ENCODE data around the gene NCOA3. TPM values are rescaled to one million over a fixed set of nuclear protein-coding genes. Genes with fewer than 3 reads are reported as not detected.
A peak's percentile ranks its signal among the peaks of the same experiment; 100 is the strongest.

NCOA3 gene
- total and polyA plus RNA-seq, 10 of the 15 experiments (the other 5 are each of a cell fraction or from before 2014, with no cell fraction given) = 16.9 to 96.2 (median 73.6) TPM

- Histone ChIP-seq H4K20me1 (ENCODE audit: control insufficient read depth, insufficient read depth) (no peaks in the 10 kb centered on the region), H2AFZ (ENCODE audit: control insufficient read depth, low read depth, low read length) (no peak overlapping the region), H3K4me2 (ENCODE audit: control insufficient read depth, insufficient read depth) (no peak overlapping the region), H3K4me3 (no peak overlapping the region), H3K9me3 (replicated peaks; ENCODE audit: control insufficient read depth, insufficient read depth, low read length) (no peaks in the 10 kb centered on the region), H3K27ac (ENCODE audit: control insufficient read depth, insufficient read depth) (no peak overlapping the region), H3K9ac (ENCODE audit: control insufficient read depth, insufficient read depth, low read length) (no peak overlapping the region), H3K36me3 (ENCODE audit: control insufficient read depth in 2 of 2, insufficient read depth in 2 of 2, low read length in 1 of 2) (peaks cover 11 to 34% of the 10 kb centered on the region in 2 experiments), H3K27me3 (replicated peaks in 1 of 2; ENCODE audit: control insufficient read depth in 2 of 2, insufficient read depth in 2 of 2, low read length in 1 of 2) (no peaks in the 10 kb centered on the region), H3K4me1 (ENCODE audit: control insufficient read depth, insufficient read depth, low read length) (no peaks in the 10 kb centered on the region), H3K79me2 (ENCODE audit: control insufficient read depth, insufficient read depth, low read length) (no peaks in the 10 kb centered on the region)
- in situ Hi-C loops (cut with MboI) (no loop called here), intact Hi-C loops (cut with micrococcal nuclease; ENCODE audit: unreplicated experiment) (no loop called here)
- TF ChIP-seq POLR2A (IDR thresholded peaks at IDR 0.05; ENCODE audit: low read depth, low read length) = 0 out of 2 replicates have a peak, but pooled peaks have one; percentile 48
- TF ChIP-seq, protein P1, sequence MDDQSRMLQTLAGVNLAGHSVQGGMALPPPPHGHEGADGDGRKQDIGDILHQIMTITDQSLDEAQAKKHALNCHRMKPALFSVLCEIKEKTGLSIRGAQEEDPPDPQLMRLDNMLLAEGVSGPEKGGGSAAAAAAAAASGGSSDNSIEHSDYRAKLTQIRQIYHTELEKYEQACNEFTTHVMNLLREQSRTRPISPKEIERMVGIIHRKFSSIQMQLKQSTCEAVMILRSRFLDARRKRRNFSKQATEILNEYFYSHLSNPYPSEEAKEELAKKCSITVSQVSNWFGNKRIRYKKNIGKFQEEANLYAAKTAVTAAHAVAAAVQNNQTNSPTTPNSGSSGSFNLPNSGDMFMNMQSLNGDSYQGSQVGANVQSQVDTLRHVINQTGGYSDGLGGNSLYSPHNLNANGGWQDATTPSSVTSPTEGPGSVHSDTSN (IDR thresholded peaks at IDR 0.05; ENCODE audit: insufficient replicate concordance, low read depth, low read length) = no peak
- ChIA-PET POLR2A (no interaction called here), CTCF (interaction anchor here (0.7 to 1.8 kb wide), 6 partner anchors 12 to 959 kb away, joined by 3 to 8 read pairs (median 4); no protein-coding TSS in a partner anchor), RAD21 (ENCODE audit: unreplicated experiment) (interaction anchor here (1.2 kb wide), 1 partner anchor 958 kb away, joined by 4 read pairs; no protein-coding TSS in a partner anchor), SMC1A (ENCODE audit: uncharacterized antibody, unreplicated experiment) (interaction anchor here (1.0 to 1.1 kb wide), 2 partner anchors 10 to 47 kb away, joined by 3 read pairs; no protein-coding TSS in a partner anchor)
- FAIRE-seq = no peak
- no TSS peak for BruUV-seq (replicated peaks)
- DNase-seq (ENCODE audit: low read depth, low spot score) = no peak
- 85% methylated on average over 7 of the region's 7 CpGs for WGBS (ENCODE audit: insufficient coverage, insufficient replicate concordance, low lambda C conversion rate, missing lambda C conversion rate)
- ATAC-seq = no peak
Measured at GRCh38 chr20:47661714-47662113, 160.0 kb downstream of the NCOA3 start.

DNA sequence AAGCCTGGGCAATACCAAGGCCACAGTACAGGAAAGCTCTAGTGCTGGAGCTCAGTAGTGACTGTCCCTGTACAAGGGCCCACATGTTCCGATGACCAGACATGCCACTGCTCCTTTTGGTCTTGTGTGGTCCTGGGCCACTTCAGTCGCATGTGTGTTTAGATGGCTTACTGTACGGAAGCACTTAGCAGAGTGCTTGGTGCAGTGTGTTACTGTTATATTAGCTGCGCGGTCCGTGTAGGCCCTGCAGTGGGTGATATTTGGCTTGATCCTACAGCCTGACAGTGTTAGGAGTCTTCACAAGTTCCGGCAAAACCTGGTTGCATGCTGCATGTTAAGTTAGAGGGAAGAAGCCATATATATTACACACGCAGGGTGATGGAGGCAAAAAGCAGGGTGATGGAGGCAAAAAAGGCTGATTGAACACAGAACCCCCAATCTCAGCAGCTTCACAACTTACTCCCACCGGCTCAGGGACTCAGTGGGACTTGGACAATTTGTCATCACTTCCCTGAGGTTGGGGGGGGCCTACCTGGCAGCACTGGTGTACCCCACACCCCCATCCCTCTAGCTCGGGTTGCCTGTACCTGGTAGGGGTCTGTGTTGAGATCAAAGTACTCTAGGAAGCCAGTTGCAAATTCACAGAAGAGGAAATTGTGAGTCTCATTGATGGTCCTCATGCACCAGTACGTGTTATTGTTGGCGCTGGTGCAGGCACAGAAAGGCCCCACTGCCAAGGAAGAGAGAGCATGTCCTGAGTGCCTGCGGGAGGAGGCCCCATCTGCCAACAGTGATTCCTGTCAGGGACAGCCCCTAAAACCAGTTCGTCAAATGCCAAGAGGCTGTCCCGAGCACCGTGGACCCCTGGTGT, 161.0 kb downstream of the NCOA3 start:
- in situ Hi-C loops (cut with MboI) (no loop called here), intact Hi-C loops (cut with micrococcal nuclease; ENCODE audit: unreplicated experiment) (loop anchor here (1.0 kb wide), 1 partner anchor 958 kb away; no protein-coding TSS in a partner anchor)
- H2AFZ ChIP-seq (ENCODE audit: control insufficient read depth, low read depth, low read length) = no peak overlapping the region
- peaks cover 11 to 26% of the 10 kb centered on the region in 2 experiments for H3K36me3 ChIP-seq (ENCODE audit: control insufficient read depth in 2 of 2, insufficient read depth in 2 of 2, low read length in 1 of 2)
- no peaks in the 10 kb centered on the region for H3K4me1 ChIP-seq (ENCODE audit: control insufficient read depth, insufficient read depth, low read length)
- no peaks in the 10 kb centered on the region for H3K27me3 ChIP-seq (replicated peaks in 1 of 2; ENCODE audit: control insufficient read depth in 2 of 2, insufficient read depth in 2 of 2, low read length in 1 of 2)
- FAIRE-seq (no peak), ATAC-seq (no peak), DNase-seq (ENCODE audit: low read depth, low spot score) (no peak)
- no peak overlapping the region for H3K9ac ChIP-seq (ENCODE audit: control insufficient read depth, insufficient read depth, low read length)
- WGBS (ENCODE audit: insufficient coverage, insufficient replicate concordance, low lambda C conversion rate, missing lambda C conversion rate) = 90% methylated on average over 16 of the region's 16 CpGs
- no peaks in the 10 kb centered on the region for H3K79me2 ChIP-seq (ENCODE audit: control insufficient read depth, insufficient read depth, low read length)
- H3K4me2 ChIP-seq (ENCODE audit: control insufficient read depth, insufficient read depth) = no peak overlapping the region
- no peak overlapping the region for H3K27ac ChIP-seq (ENCODE audit: control insufficient read depth, insufficient read depth)
- ChIA-PET CTCF (interaction anchor here (0.6 to 2.8 kb wide), 13 partner anchors 9 to 959 kb away, joined by 3 to 18 read pairs (median 3); no protein-coding TSS in a partner anchor), RAD21 (ENCODE audit: unreplicated experiment) (interaction anchor here (1.2 to 2.3 kb wide), 2 partner anchors 957 to 958 kb away, joined by 4 to 8 read pairs; no protein-coding TSS in a partner anchor), POLR2A (no interaction called here), SMC1A (ENCODE audit: uncharacterized antibody, unreplicated experiment) (interaction anchor here (1.0 kb wide), 1 partner anchor 46 kb away, joined by 3 read pairs; no protein-coding TSS in a partner anchor)
- no TSS peak for BruUV-seq (replicated peaks)
- no peak overlapping the region for H3K4me3 ChIP-seq
- H3K9me3 ChIP-seq (replicated peaks; ENCODE audit: control insufficient read depth, insufficient read depth, low read length) = no peaks in the 10 kb centered on the region
- TF ChIP-seq POLR2A (IDR thresholded peaks at IDR 0.05; ENCODE audit: low read depth, low read length) = peak; percentile 14; the same call in 1 of the 2 replicates
- no peak for TF ChIP-seq ZZZ3 (IDR thresholded peaks at IDR 0.05; ENCODE audit: control insufficient read depth, insufficient read length, low read depth)
- no peak for TF ChIP-seq EGR1 (IDR thresholded peaks at IDR 0.05; ENCODE audit: borderline replicate concordance in 1 of 2, low read depth in 2 of 2, low read length in 2 of 2)
- H4K20me1 ChIP-seq (ENCODE audit: control insufficient read depth, insufficient read depth) = no peaks in the 10 kb centered on the region

Data from GM12878 (cell line).